GM06990 (cell line): ENCODE measurements around the gene CCDC61.
A peak's percentile ranks its signal among the peaks of the same experiment; 100 is the strongest.

Experiments
- DNase-seq: peaks from one replicate; pipeline ENCODE4 v3.0.0-alpha.2; 2011; ENCODE audit not compliant: insufficient read length; ENCODE audit errors: extremely low read depth
- H3K27me3 ChIP-seq: replicated peaks from 2 replicates; pipeline ENCODE4 v1.6.0; 2011; ENCODE audit warnings: low read length; ENCODE audit not compliant: control insufficient read depth, insufficient read depth
- H3K36me3 ChIP-seq: 2 replicates; pipeline ENCODE4 v1.5.1; 2011; ENCODE audit warnings: low read length; ENCODE audit not compliant: control insufficient read depth, insufficient read depth
- H3K4me3 ChIP-seq: replicated peaks from 2 replicates; pipeline ENCODE4 v1.5.1; 2011; ENCODE audit warnings: low read depth, mild to moderate bottlenecking, control low read depth, low read length
- TF ChIP-seq, protein P1 (sequence below): IDR thresholded peaks from 2 replicates; pipeline ENCODE4 v1.5.1; 2011; ENCODE audit warnings: low read length, control low read depth, mild to moderate bottlenecking, inconsistent platforms; ENCODE audit not compliant: insufficient read depth, poor library complexity, severe bottlenecking

CCDC61 gene

DNA sequence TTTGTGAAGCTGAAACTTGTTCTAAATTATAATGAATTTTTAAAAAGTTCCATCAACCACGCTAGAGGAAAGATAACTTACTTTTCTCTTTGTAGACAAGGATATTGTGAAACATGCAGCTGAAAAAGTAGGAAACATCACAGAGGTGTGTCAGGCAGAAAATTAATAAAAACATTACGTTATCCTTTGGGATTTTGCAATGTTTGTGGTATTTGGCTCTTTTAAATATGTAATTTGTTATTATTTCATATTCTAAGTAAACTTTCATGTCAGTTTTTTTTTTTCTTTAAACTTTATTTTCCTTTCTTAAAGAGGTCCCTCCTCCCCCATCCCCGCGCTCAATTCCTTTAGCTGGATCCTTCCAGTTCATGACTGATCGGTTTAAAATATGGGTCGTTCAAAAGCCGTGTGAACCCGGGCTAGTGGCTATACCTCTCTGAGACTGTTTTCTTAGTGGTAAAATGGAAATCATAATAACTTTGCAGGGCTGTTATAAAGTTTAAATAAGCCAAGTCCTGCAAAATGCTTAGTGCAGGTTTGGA lies 740 bp upstream of the CCDC61 start:
- Histone ChIP-seq H3K27me3 (no peaks in the 10 kb centered on the region), H3K36me3 (no peaks in the 10 kb centered on the region; the same call in 1 of the 2 replicates), H3K4me3 (peak overlapping the region; percentile 45)
- TF ChIP-seq, protein P1, sequence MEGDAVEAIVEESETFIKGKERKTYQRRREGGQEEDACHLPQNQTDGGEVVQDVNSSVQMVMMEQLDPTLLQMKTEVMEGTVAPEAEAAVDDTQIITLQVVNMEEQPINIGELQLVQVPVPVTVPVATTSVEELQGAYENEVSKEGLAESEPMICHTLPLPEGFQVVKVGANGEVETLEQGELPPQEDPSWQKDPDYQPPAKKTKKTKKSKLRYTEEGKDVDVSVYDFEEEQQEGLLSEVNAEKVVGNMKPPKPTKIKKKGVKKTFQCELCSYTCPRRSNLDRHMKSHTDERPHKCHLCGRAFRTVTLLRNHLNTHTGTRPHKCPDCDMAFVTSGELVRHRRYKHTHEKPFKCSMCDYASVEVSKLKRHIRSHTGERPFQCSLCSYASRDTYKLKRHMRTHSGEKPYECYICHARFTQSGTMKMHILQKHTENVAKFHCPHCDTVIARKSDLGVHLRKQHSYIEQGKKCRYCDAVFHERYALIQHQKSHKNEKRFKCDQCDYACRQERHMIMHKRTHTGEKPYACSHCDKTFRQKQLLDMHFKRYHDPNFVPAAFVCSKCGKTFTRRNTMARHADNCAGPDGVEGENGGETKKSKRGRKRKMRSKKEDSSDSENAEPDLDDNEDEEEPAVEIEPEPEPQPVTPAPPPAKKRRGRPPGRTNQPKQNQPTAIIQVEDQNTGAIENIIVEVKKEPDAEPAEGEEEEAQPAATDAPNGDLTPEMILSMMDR: no peak
- no peak for DNase-seq

DNA sequence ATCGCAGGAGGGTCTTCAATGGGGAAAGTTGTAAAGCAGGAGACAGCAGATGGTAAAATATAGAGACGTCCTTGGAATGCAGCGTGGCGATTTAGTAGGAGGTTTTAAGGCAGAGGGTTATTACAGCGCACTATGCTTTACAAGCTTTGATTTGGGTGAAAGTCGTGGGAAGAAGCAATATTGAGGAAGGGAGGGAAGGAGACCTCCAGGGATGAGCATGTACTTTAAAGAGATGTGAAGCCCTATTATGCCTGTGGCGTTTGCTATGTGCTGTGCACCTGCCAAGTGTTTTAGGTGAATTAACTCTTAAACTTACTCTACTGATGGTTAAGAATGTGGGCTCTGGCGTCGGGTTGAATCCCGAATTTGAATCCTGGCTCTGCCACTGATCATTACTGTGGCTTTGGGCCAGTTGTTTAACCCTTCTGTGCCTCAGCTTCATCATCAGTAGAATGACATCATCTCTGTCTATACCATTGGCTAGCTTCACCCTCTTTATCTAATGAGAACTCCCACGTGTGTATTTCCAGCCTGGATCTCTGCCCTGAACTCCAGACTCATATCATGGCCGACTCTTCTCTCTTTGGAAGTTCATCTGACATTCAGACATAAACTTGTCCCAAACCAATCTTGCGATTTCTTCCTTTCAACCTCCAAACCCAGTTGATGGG lies 583 bp downstream of the CCDC61 start:
- no peak for DNase-seq
- Histone ChIP-seq H3K4me3 (peak overlapping the region; percentile 68), H3K27me3 (no peaks in the 10 kb centered on the region), H3K36me3 (no peaks in the 10 kb centered on the region; the same call in 1 of the 2 replicates)
- TF ChIP-seq, protein P1: no peak

GRCh38 chr19:45996933-45997332 lies 1.7 kb downstream of the CCDC61 start:
- no peaks in the 10 kb centered on the region; the same call in 1 of the 2 replicates for H3K36me3 ChIP-seq
- no peak overlapping the region for H3K4me3 ChIP-seq
- TF ChIP-seq, protein P1: no peak
- no peak for DNase-seq
- H3K27me3 ChIP-seq: no peaks in the 10 kb centered on the region

- DNase-seq: no peak
- Histone ChIP-seq H3K27me3 (no peaks in the 10 kb centered on the region), H3K36me3 (no peaks in the 10 kb centered on the region; the same call in none of the 2 replicates), H3K4me3 (no peak overlapping the region)
- TF ChIP-seq, protein P1: no peak
Measured at GRCh38 chr19:45998834-45999233, 3.6 kb downstream of the CCDC61 start.

- no peak for DNase-seq
- no peak overlapping the region for H3K4me3 ChIP-seq
Measured at GRCh38 chr19:45999653-46000121, 4.4 kb downstream of the CCDC61 start.

More at GRCh38 chr19:45999653-46000121, 4.4 kb downstream of the CCDC61 start:
- TF ChIP-seq, protein P1: no peak
- Histone ChIP-seq H3K36me3 (no peaks in the 10 kb centered on the region; the same call in none of the 2 replicates), H3K27me3 (no peaks in the 10 kb centered on the region)
